WTC11 (cell line): ENCODE data around the gene MLN. TPM values are rescaled to one million over a fixed set of nuclear protein-coding genes. Genes with fewer than 3 reads are reported as not detected.

ENCODE experiments used
- ATAC-seq: fragments of 200-7000 bp; cut with Tn5 transposase; 2 replicates; pipeline ENCODE4 v1.10.0; 2021; ENCODE audit warnings: mild to moderate bottlenecking, moderate library complexity
- CTCF ChIA-PET: fragments of 300-600 bp; sonication (Branson Sonifier 250); formaldehyde crosslinking; loops from one replicate; lab custom pipeline; 2021; ENCODE audit warnings: antibody characterized with exemption; lab: Charles Lee
- POLR2A ChIA-PET: fragments of 350-600 bp; sonication (Branson Sonifier 250); formaldehyde crosslinking; loops from one replicate; lab custom pipeline; 2021; ENCODE audit warnings: antibody characterized with exemption; lab: Charles Lee
- DNase-seq: peaks from one replicate; pipeline ENCODE4 v3.0.0; 2021; ENCODE audit warnings: low spot score
- H3K27ac Mint-ChIP-seq: 2 replicates; pipeline ENCODE4 v1.8.0; 2021; ENCODE audit warnings: mixed read lengths
- H3K27me3 Mint-ChIP-seq: 2 replicates; pipeline ENCODE4 v1.8.0; 2021; ENCODE audit warnings: low read depth, mild to moderate bottlenecking, moderate library complexity, mixed read lengths
- H3K36me3 Mint-ChIP-seq: 2 replicates; pipeline ENCODE4 v1.8.0; 2021; ENCODE audit warnings: mixed read lengths
- H3K4me1 Mint-ChIP-seq: 2 replicates; pipeline ENCODE4 v1.8.0; 2022; ENCODE audit warnings: mixed read lengths
- H3K4me3 Mint-ChIP-seq: 2 replicates; pipeline ENCODE4 v1.8.0; 2021; ENCODE audit warnings: mild to moderate bottlenecking, moderate library complexity, mixed read lengths
- H3K9me3 Mint-ChIP-seq: 2 replicates; pipeline ENCODE4 v1.8.0; 2021; ENCODE audit warnings: mixed read lengths
- CREM ChIP-seq: sonication (generic); formaldehyde crosslinking; IDR thresholded peaks from 2 replicates; pipeline ENCODE4 v1.8.1; 2022; ENCODE audit warnings: mild to moderate bottlenecking, missing genetic modification reagents, moderate library complexity
- EMX1 ChIP-seq: fragments of 250-450 bp; sonication (Bioruptor Pico); IDR thresholded peaks from 2 replicates; pipeline ENCODE4 v1.8.0; 2021; ENCODE audit warnings: mild to moderate bottlenecking
- FOXJ3 ChIP-seq: sonication (generic); formaldehyde crosslinking; IDR thresholded peaks from 2 replicates; pipeline ENCODE4 v1.9.0; 2021; ENCODE audit warnings: missing genetic modification reagents, mild to moderate bottlenecking, borderline replicate concordance
- GRHL2 ChIP-seq: fragments of 250-450 bp; sonication (Bioruptor Pico); IDR thresholded peaks from 2 replicates; pipeline ENCODE4 v1.8.0; 2022; ENCODE audit warnings: mild to moderate bottlenecking, moderate library complexity; ENCODE audit not compliant: insufficient replicate concordance, severe bottlenecking
- IRF2 ChIP-seq: sonication (generic); formaldehyde crosslinking; IDR thresholded peaks from 2 replicates; pipeline ENCODE4 v1.8.0; 2022; ENCODE audit warnings: low read depth, missing genetic modification reagents, borderline replicate concordance
- JAZF1 ChIP-seq: fragments of 250-450 bp; sonication (Bioruptor Pico); IDR thresholded peaks from 2 replicates; pipeline ENCODE4 v1.9.0; 2021; ENCODE audit warnings: moderate library complexity, mild to moderate bottlenecking, inconsistent platforms
- NFE2L1 ChIP-seq: sonication (generic); formaldehyde crosslinking; IDR thresholded peaks from 2 replicates; pipeline ENCODE4 v1.8.1; 2023; ENCODE audit warnings: missing genetic modification reagents
- OVOL2 ChIP-seq: fragments of 250-450 bp; sonication (Bioruptor Pico); IDR thresholded peaks from 2 replicates; pipeline ENCODE4 v1.9.0; 2021; ENCODE audit warnings: mild to moderate bottlenecking, borderline replicate concordance
- PREB ChIP-seq: sonication (generic); formaldehyde crosslinking; IDR thresholded peaks from 2 replicates; pipeline ENCODE4 v1.8.1; 2022; ENCODE audit warnings: mild to moderate bottlenecking, missing genetic modification reagents, moderate library complexity, borderline replicate concordance
- RELA ChIP-seq: sonication (generic); formaldehyde crosslinking; IDR thresholded peaks from 2 replicates; pipeline ENCODE4 v1.8.1; 2022; ENCODE audit warnings: missing genetic modification reagents, mild to moderate bottlenecking, borderline replicate concordance
- RORB ChIP-seq: fragments of 250-450 bp; sonication (Bioruptor Pico); IDR thresholded peaks from 2 replicates; pipeline ENCODE4 v1.9.0; 2021; ENCODE audit warnings: mild to moderate bottlenecking
- SMAD3 ChIP-seq: sonication (generic); formaldehyde crosslinking; IDR thresholded peaks from 2 replicates; pipeline ENCODE4 v1.8.0; 2022; ENCODE audit warnings: missing genetic modification reagents, mild to moderate bottlenecking, borderline replicate concordance
- TP53 ChIP-seq: sonication (generic); formaldehyde crosslinking; IDR thresholded peaks from 2 replicates; pipeline ENCODE4 v1.8.1; 2023; ENCODE audit warnings: mild to moderate bottlenecking, missing genetic modification reagents
- ZNF121 ChIP-seq: sonication (generic); formaldehyde crosslinking; IDR thresholded peaks from 2 replicates; pipeline ENCODE4 v1.8.0; 2023; ENCODE audit warnings: missing genetic modification reagents
- ZNF138 ChIP-seq: sonication (generic); formaldehyde crosslinking; conservative IDR thresholded peaks from 2 replicates; pipeline ENCODE4 v1.8.1; 2022; ENCODE audit warnings: mild to moderate bottlenecking, moderate library complexity, missing genetic modification reagents
- ZNF219 ChIP-seq: sonication (generic); formaldehyde crosslinking; IDR thresholded peaks from 2 replicates; pipeline ENCODE4 v1.8.0; 2023; ENCODE audit warnings: missing genetic modification reagents, mild to moderate bottlenecking, borderline replicate concordance
- ZNF232 ChIP-seq: sonication (generic); formaldehyde crosslinking; IDR thresholded peaks from 2 replicates; pipeline ENCODE4 v1.8.0; 2022; ENCODE audit warnings: mild to moderate bottlenecking, missing genetic modification reagents
- ZNF263 ChIP-seq: sonication (generic); formaldehyde crosslinking; IDR thresholded peaks from 2 replicates; pipeline ENCODE4 v1.8.1; 2022; ENCODE audit warnings: low read depth, mild to moderate bottlenecking, moderate library complexity, missing genetic modification reagents
- ZNF317 ChIP-seq: sonication (generic); formaldehyde crosslinking; IDR thresholded peaks from 2 replicates; pipeline ENCODE4 v1.8.1; 2023; ENCODE audit warnings: low read depth, mild to moderate bottlenecking, moderate library complexity, missing genetic modification reagents, borderline replicate concordance
- ZNF416 ChIP-seq: fragments of 250-450 bp; sonication (Bioruptor Pico); IDR thresholded peaks from 2 replicates; pipeline ENCODE4 v1.9.0; 2021; ENCODE audit warnings: mild to moderate bottlenecking, inconsistent platforms
- ZNF671 ChIP-seq: fragments of 250-450 bp; sonication (Bioruptor Pico); IDR thresholded peaks from 2 replicates; pipeline ENCODE4 v1.8.0; 2021; ENCODE audit warnings: mild to moderate bottlenecking
- ZSCAN18 ChIP-seq: fragments of 250-450 bp; sonication (Bioruptor Pico); IDR thresholded peaks from 2 replicates; pipeline ENCODE4 v2.1.2; 2022; ENCODE audit warnings: mild to moderate bottlenecking, moderate library complexity
- total RNA-seq: library from RNA; stranded (reverse); gene quantifications from 3 replicates; pipeline ENCODE4 v1.2.3, GENCODE V29; 2021
- TF ChIP-seq, protein P1 (sequence below): sonication (generic); formaldehyde crosslinking; IDR thresholded peaks from 2 replicates; pipeline ENCODE4 v1.8.1; 2023; ENCODE audit warnings: mild to moderate bottlenecking, missing genetic modification reagents, moderate library complexity
- TF ChIP-seq, protein P2 (sequence below): sonication (generic); formaldehyde crosslinking; IDR thresholded peaks from 2 replicates; pipeline ENCODE4 v1.8.1; 2022; ENCODE audit warnings: mild to moderate bottlenecking, moderate library complexity, missing genetic modification reagents
- TF ChIP-seq, protein P3 (sequence below): sonication (generic); formaldehyde crosslinking; IDR thresholded peaks from 2 replicates; pipeline ENCODE4 v1.8.1; 2023; ENCODE audit warnings: mild to moderate bottlenecking, missing genetic modification reagents, borderline replicate concordance

The MLN gene
- total RNA-seq, 1 experiment from 2014 or later = not detected

- TF ChIP-seq PREB (CRISPR knock-in tag) = no peak
- no peak for TF ChIP-seq NFE2L1 (CRISPR knock-in tag)
- TF ChIP-seq, protein P1, sequence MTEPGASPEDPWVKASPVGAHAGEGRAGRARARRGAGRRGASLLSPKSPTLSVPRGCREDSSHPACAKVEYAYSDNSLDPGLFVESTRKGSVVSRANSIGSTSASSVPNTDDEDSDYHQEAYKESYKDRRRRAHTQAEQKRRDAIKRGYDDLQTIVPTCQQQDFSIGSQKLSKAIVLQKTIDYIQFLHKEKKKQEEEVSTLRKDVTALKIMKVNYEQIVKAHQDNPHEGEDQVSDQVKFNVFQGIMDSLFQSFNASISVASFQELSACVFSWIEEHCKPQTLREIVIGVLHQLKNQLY (CRISPR knock-in tag) = no peak
- TF ChIP-seq GRHL2 (CRISPR knock-in tag) = no peak
- TF ChIP-seq, all 79 proteins: peak for 0
Observed at GRCh38 chr6:33838983-33839382, 35.2 kb upstream of the MLN start (continued).

DNA sequence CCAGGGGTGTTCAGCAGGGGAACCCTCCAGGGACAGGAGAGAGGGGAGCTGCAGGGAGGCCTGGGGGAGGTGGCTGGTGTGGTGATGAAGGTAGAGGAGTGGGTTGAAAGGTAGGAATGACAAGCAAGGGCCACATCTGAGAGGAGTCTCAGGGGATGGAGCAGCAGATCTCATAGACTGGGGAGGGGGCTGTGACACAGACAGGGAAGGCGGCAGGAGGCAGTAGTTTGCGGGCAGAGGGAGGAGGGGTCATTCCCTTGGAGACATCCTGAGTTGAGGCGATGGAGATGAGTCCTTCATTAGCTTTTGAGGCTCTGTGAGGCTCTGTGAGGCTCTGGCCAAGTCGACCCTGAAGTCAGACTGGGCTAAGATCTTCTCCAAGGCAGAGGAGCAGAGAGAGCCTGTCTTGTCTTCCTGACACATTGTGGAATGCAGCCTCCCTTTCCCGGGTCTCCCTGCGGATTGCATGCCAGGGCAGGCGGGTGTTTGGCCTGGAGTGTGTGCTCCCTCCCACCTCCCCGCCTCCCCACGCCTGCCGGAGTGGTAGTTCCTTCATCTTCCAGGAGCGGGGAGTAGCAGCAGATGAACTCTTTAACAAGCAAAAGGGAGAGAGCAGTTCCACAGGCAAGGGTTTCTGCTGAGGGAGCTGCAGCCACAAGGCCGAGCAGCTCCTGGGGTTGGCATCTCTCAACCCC, 34.3 kb upstream of the MLN start:
- Mint-ChIP-seq H3K4me3 (no peak overlapping the region), H3K4me1 (peaks cover 30% of the 10 kb centered on the region), H3K36me3 (peaks cover 12% of the 10 kb centered on the region), H3K9me3 (peaks cover 33% of the 10 kb centered on the region), H3K27me3 (peaks cover 24% of the 10 kb centered on the region), H3K27ac (0 out of 2 replicates have a peak overlapping the region, but pooled peaks have one; percentile 23)
- POLR2A ChIA-PET = interaction anchor here (1.0 kb wide), 1 partner anchor 301 kb away, joined by 3 read pairs; no protein-coding TSS in a partner anchor
- ATAC-seq (peak; percentile 63), DNase-seq (peak; percentile 49)
- CTCF ChIA-PET = interaction anchor here (1.0 to 4.8 kb wide), 12 partner anchors 10 to 317 kb away, joined by 3 to 37 read pairs (median 5); partner anchors contain the start of genes BAK1 and UQCC2
- no peak for TF ChIP-seq JAZF1
- no peak for TF ChIP-seq NFE2L1 (CRISPR knock-in tag)
- no peak for TF ChIP-seq ZSCAN18 (CRISPR knock-in tag)
- no peak for TF ChIP-seq ZNF121 (CRISPR knock-in tag)
- TF ChIP-seq ZNF263 (CRISPR knock-in tag) = no peak
- TF ChIP-seq OVOL2 (CRISPR knock-in tag) = no peak
- no peak for TF ChIP-seq EMX1 (CRISPR knock-in tag)
- TF ChIP-seq RELA (CRISPR knock-in tag) = no peak
- no peak for TF ChIP-seq TP53 (CRISPR knock-in tag)
- no peak for TF ChIP-seq FOXJ3 (CRISPR knock-in tag)
- no peak for TF ChIP-seq ZNF317 (CRISPR knock-in tag)
- TF ChIP-seq ZNF138 (CRISPR knock-in tag) = no peak

- H3K27me3 Mint-ChIP-seq = peaks cover 24% of the 10 kb centered on the region
- peaks cover 15% of the 10 kb centered on the region for H3K36me3 Mint-ChIP-seq
Observed at GRCh38 chr6:33836806-33837469, 33.1 kb upstream of the MLN start.

More at GRCh38 chr6:33836806-33837469, 33.1 kb upstream of the MLN start:
- H3K9me3 Mint-ChIP-seq = peaks cover 34% of the 10 kb centered on the region
- ChIA-PET POLR2A (no interaction called here), CTCF (interaction anchor here (1.0 to 4.8 kb wide), 3 partner anchors 12 to 66 kb away, joined by 3 to 37 read pairs (median 3); no protein-coding TSS in a partner anchor)
- no peak overlapping the region for H3K27ac Mint-ChIP-seq
- ATAC-seq (no peak), DNase-seq (no peak)
- H3K4me1 Mint-ChIP-seq = peaks cover 30% of the 10 kb centered on the region
- H3K4me3 Mint-ChIP-seq = no peak overlapping the region
- TF ChIP-seq ZNF671 (CRISPR knock-in tag) = no peak
- TF ChIP-seq ZNF416 (CRISPR knock-in tag) = no peak
- no peak for TF ChIP-seq SMAD3 (CRISPR knock-in tag)
- TF ChIP-seq, protein P2, sequence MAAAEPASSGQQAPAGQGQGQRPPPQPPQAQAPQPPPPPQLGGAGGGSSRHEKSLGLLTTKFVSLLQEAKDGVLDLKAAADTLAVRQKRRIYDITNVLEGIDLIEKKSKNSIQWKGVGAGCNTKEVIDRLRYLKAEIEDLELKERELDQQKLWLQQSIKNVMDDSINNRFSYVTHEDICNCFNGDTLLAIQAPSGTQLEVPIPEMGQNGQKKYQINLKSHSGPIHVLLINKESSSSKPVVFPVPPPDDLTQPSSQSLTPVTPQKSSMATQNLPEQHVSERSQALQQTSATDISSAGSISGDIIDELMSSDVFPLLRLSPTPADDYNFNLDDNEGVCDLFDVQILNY = no peak
- TF ChIP-seq ZNF232 (CRISPR knock-in tag) = no peak
- no peak for TF ChIP-seq CREM (CRISPR knock-in tag)
- no peak for TF ChIP-seq IRF2 (CRISPR knock-in tag)
- no peak for TF ChIP-seq RORB (CRISPR knock-in tag)
- TF ChIP-seq ZNF219 = no peak
- TF ChIP-seq, protein P3, sequence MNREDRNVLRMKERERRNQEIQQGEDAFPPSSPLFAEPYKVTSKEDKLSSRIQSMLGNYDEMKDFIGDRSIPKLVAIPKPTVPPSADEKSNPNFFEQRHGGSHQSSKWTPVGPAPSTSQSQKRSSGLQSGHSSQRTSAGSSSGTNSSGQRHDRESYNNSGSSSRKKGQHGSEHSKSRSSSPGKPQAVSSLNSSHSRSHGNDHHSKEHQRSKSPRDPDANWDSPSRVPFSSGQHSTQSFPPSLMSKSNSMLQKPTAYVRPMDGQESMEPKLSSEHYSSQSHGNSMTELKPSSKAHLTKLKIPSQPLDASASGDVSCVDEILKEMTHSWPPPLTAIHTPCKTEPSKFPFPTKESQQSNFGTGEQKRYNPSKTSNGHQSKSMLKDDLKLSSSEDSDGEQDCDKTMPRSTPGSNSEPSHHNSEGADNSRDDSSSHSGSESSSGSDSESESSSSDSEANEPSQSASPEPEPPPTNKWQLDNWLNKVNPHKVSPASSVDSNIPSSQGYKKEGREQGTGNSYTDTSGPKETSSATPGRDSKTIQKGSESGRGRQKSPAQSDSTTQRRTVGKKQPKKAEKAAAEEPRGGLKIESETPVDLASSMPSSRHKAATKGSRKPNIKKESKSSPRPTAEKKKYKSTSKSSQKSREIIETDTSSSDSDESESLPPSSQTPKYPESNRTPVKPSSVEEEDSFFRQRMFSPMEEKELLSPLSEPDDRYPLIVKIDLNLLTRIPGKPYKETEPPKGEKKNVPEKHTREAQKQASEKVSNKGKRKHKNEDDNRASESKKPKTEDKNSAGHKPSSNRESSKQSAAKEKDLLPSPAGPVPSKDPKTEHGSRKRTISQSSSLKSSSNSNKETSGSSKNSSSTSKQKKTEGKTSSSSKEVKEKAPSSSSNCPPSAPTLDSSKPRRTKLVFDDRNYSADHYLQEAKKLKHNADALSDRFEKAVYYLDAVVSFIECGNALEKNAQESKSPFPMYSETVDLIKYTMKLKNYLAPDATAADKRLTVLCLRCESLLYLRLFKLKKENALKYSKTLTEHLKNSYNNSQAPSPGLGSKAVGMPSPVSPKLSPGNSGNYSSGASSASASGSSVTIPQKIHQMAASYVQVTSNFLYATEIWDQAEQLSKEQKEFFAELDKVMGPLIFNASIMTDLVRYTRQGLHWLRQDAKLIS = no peak
